WTC11 (cell line): Measurements from ENCODE around the gene GDF2. TPM values are rescaled to one million over a fixed set of nuclear protein-coding genes. Genes with fewer than 3 reads are reported as not detected.

ENCODE experiments used
- ATAC-seq: fragments of 200-7000 bp; cut with Tn5 transposase; 2 replicates; pipeline ENCODE4 v1.10.0; 2021; ENCODE audit warnings: mild to moderate bottlenecking, moderate library complexity
- CTCF ChIA-PET: fragments of 300-600 bp; sonication (Branson Sonifier 250); formaldehyde crosslinking; loops from one replicate; lab custom pipeline; 2021; ENCODE audit warnings: antibody characterized with exemption; lab: Charles Lee
- POLR2A ChIA-PET: fragments of 350-600 bp; sonication (Branson Sonifier 250); formaldehyde crosslinking; loops from one replicate; lab custom pipeline; 2021; ENCODE audit warnings: antibody characterized with exemption; lab: Charles Lee
- DNase-seq: peaks from one replicate; pipeline ENCODE4 v3.0.0; 2021; ENCODE audit warnings: low spot score
- H3K27ac Mint-ChIP-seq: 2 replicates; pipeline ENCODE4 v1.8.0; 2021; ENCODE audit warnings: mixed read lengths
- H3K27me3 Mint-ChIP-seq: 2 replicates; pipeline ENCODE4 v1.8.0; 2021; ENCODE audit warnings: low read depth, mild to moderate bottlenecking, moderate library complexity, mixed read lengths
- H3K36me3 Mint-ChIP-seq: 2 replicates; pipeline ENCODE4 v1.8.0; 2021; ENCODE audit warnings: mixed read lengths
- H3K4me1 Mint-ChIP-seq: 2 replicates; pipeline ENCODE4 v1.8.0; 2022; ENCODE audit warnings: mixed read lengths
- H3K4me3 Mint-ChIP-seq: 2 replicates; pipeline ENCODE4 v1.8.0; 2021; ENCODE audit warnings: mild to moderate bottlenecking, moderate library complexity, mixed read lengths
- H3K9me3 Mint-ChIP-seq: 2 replicates; pipeline ENCODE4 v1.8.0; 2021; ENCODE audit warnings: mixed read lengths
- ARID4B ChIP-seq: sonication (generic); formaldehyde crosslinking; IDR thresholded peaks from 2 replicates; pipeline ENCODE4 v1.8.0; 2023; ENCODE audit warnings: missing genetic modification reagents, mild to moderate bottlenecking, borderline replicate concordance
- ATF3 ChIP-seq: sonication (generic); formaldehyde crosslinking; conservative IDR thresholded peaks from 2 replicates; pipeline ENCODE4 v1.8.1; 2022; ENCODE audit warnings: mild to moderate bottlenecking, missing genetic modification reagents
- CREB1 ChIP-seq: sonication (generic); formaldehyde crosslinking; IDR thresholded peaks from 2 replicates; pipeline ENCODE4 v1.8.0; 2023; ENCODE audit warnings: mild to moderate bottlenecking, missing genetic modification reagents
- CREM ChIP-seq: sonication (generic); formaldehyde crosslinking; IDR thresholded peaks from 2 replicates; pipeline ENCODE4 v1.8.1; 2022; ENCODE audit warnings: mild to moderate bottlenecking, missing genetic modification reagents, moderate library complexity
- EMX1 ChIP-seq: fragments of 250-450 bp; sonication (Bioruptor Pico); IDR thresholded peaks from 2 replicates; pipeline ENCODE4 v1.8.0; 2021; ENCODE audit warnings: mild to moderate bottlenecking
- ETV6 ChIP-seq: sonication (generic); formaldehyde crosslinking; IDR thresholded peaks from 2 replicates; pipeline ENCODE4 v1.8.1; 2022; ENCODE audit warnings: mild to moderate bottlenecking, missing genetic modification reagents
- FOXK1 ChIP-seq: sonication (generic); formaldehyde crosslinking; IDR thresholded peaks from 2 replicates; pipeline ENCODE4 v1.8.0; 2022; ENCODE audit warnings: mild to moderate bottlenecking, moderate library complexity, missing genetic modification reagents
- MYBL2 ChIP-seq: sonication (generic); formaldehyde crosslinking; IDR thresholded peaks from 2 replicates; pipeline ENCODE4 v1.8.1; 2023; ENCODE audit warnings: mild to moderate bottlenecking, moderate library complexity, missing genetic modification reagents
- NFATC4 ChIP-seq: fragments of 250-450 bp; sonication (Bioruptor Pico); IDR thresholded peaks from 2 replicates; pipeline ENCODE4 v1.9.0; 2021; ENCODE audit warnings: mild to moderate bottlenecking
- NFYB ChIP-seq: sonication (generic); formaldehyde crosslinking; conservative IDR thresholded peaks from 2 replicates; pipeline ENCODE4 v1.8.0; 2022; ENCODE audit warnings: low read depth, missing genetic modification reagents
- NR2C2 ChIP-seq: sonication (generic); formaldehyde crosslinking; IDR thresholded peaks from 2 replicates; pipeline ENCODE4 v1.8.0; 2022; ENCODE audit warnings: mild to moderate bottlenecking, missing genetic modification reagents
- OVOL2 ChIP-seq: fragments of 250-450 bp; sonication (Bioruptor Pico); IDR thresholded peaks from 2 replicates; pipeline ENCODE4 v1.9.0; 2021; ENCODE audit warnings: mild to moderate bottlenecking, borderline replicate concordance
- SMAD3 ChIP-seq: sonication (generic); formaldehyde crosslinking; IDR thresholded peaks from 2 replicates; pipeline ENCODE4 v1.8.0; 2022; ENCODE audit warnings: missing genetic modification reagents, mild to moderate bottlenecking, borderline replicate concordance
- SMAD4 ChIP-seq: sonication (generic); formaldehyde crosslinking; IDR thresholded peaks from 2 replicates; pipeline ENCODE4 v1.8.0; 2022; ENCODE audit warnings: mild to moderate bottlenecking, missing genetic modification reagents
- SOX15 ChIP-seq: fragments of 250-450 bp; sonication (Bioruptor Pico); IDR thresholded peaks from 2 replicates; pipeline ENCODE4 v1.9.0; 2021; ENCODE audit warnings: mild to moderate bottlenecking
- STAT6 ChIP-seq: sonication (generic); formaldehyde crosslinking; conservative IDR thresholded peaks from 2 replicates; pipeline ENCODE4 v1.8.1; 2023; ENCODE audit warnings: mild to moderate bottlenecking, low read depth, missing genetic modification reagents, moderate library complexity
- ZBTB43 ChIP-seq: sonication (generic); formaldehyde crosslinking; IDR thresholded peaks from 2 replicates; pipeline ENCODE4 v1.8.1; 2023; ENCODE audit warnings: mild to moderate bottlenecking, missing genetic modification reagents
- ZNF138 ChIP-seq: sonication (generic); formaldehyde crosslinking; conservative IDR thresholded peaks from 2 replicates; pipeline ENCODE4 v1.8.1; 2022; ENCODE audit warnings: mild to moderate bottlenecking, moderate library complexity, missing genetic modification reagents
- ZNF219 ChIP-seq: sonication (generic); formaldehyde crosslinking; IDR thresholded peaks from 2 replicates; pipeline ENCODE4 v1.8.0; 2023; ENCODE audit warnings: missing genetic modification reagents, mild to moderate bottlenecking, borderline replicate concordance
- ZNF425 ChIP-seq: fragments of 250-450 bp; sonication (Bioruptor Pico); conservative IDR thresholded peaks from 2 replicates; pipeline ENCODE4 v1.9.0; 2021; ENCODE audit warnings: mild to moderate bottlenecking
- ZNF512 ChIP-seq: sonication (generic); formaldehyde crosslinking; IDR thresholded peaks from 2 replicates; pipeline ENCODE4 v1.8.1; 2022; ENCODE audit warnings: missing genetic modification reagents, borderline replicate concordance
- total RNA-seq: library from RNA; stranded (reverse); gene quantifications from 3 replicates; pipeline ENCODE4 v1.2.3, GENCODE V29; 2021

The GDF2 gene
- total RNA-seq, 1 experiment from 2014 or later, result not detected

GRCh38 chr10:47357911-47358310 is 35.7 kb downstream of the GDF2 start:
- Mint-ChIP-seq H3K4me1 (peaks cover 7% of the 10 kb centered on the region; the same call in 1 of the 2 replicates), H3K27me3 (no peaks in the 10 kb centered on the region), H3K36me3 (no peaks in the 10 kb centered on the region), H3K27ac (no peak overlapping the region), H3K4me3 (no peak overlapping the region), H3K9me3 (no peaks in the 10 kb centered on the region)
- DNase-seq (no peak), ATAC-seq (no peak)
- ChIA-PET POLR2A (no interaction called here), CTCF (interaction anchor here (1.0 kb wide), 1 partner anchor 17 kb away, joined by 5 read pairs; no protein-coding TSS in a partner anchor)
- TF ChIP-seq ZNF138 (CRISPR knock-in tag) (no peak), EMX1 (CRISPR knock-in tag) (no peak), CREB1 (no peak), SMAD4 (no peak), ATF3 (CRISPR knock-in tag) (no peak), ZNF425 (no peak), ZNF219 (CRISPR knock-in tag) (no peak), CREM (CRISPR knock-in tag) (no peak), NFATC4 (no peak), ETV6 (CRISPR knock-in tag) (no peak), SOX15 (no peak), MYBL2 (CRISPR knock-in tag) (no peak)

GRCh38 chr10:47358457-47358856 is 36.2 kb downstream of the GDF2 start:
- ATAC-seq (no peak), DNase-seq (no peak)
- Mint-ChIP-seq H3K4me1 (peaks cover 7% of the 10 kb centered on the region; the same call in 1 of the 2 replicates), H3K27ac (no peak overlapping the region), H3K27me3 (no peaks in the 10 kb centered on the region), H3K9me3 (no peaks in the 10 kb centered on the region), H3K36me3 (no peaks in the 10 kb centered on the region), H3K4me3 (no peak overlapping the region)
- POLR2A ChIA-PET, result no interaction called here
- CTCF ChIA-PET, result interaction anchor here (0.8 to 1.0 kb wide), 2 partner anchors 18 kb away, joined by 3 to 5 read pairs; no protein-coding TSS in a partner anchor
- no peak for TF ChIP-seq ZNF512 (CRISPR knock-in tag)
- no peak for TF ChIP-seq ARID4B (CRISPR knock-in tag)
- no peak for TF ChIP-seq STAT6 (CRISPR knock-in tag)
- no peak for TF ChIP-seq SMAD3 (CRISPR knock-in tag)
- TF ChIP-seq ZBTB43 (CRISPR knock-in tag), result no peak
- no peak for TF ChIP-seq CREB1
- TF ChIP-seq FOXK1 (CRISPR knock-in tag), result no peak
- no peak for TF ChIP-seq NR2C2 (CRISPR knock-in tag)
- TF ChIP-seq NFYB (CRISPR knock-in tag), result no peak
- no peak for TF ChIP-seq OVOL2 (CRISPR knock-in tag)
